LNCaP clone FGC (cell line): Measurements from ENCODE around the gene ACP7.

ENCODE experiments used
- DNase-seq: peaks from one replicate; pipeline ENCODE4 v3.0.0-alpha.2; 2011; ENCODE audit warnings: low read depth
- H3K4me3 ChIP-seq: 2 replicates; pipeline ENCODE4 v1.5.1; 2011; ENCODE audit warnings: mild to moderate bottlenecking, low read depth, low read length, control low read depth
- TF ChIP-seq, protein P1 (sequence below): IDR thresholded peaks from 2 replicates; pipeline ENCODE4 v1.5.1; 2012; ENCODE audit warnings: mild to moderate bottlenecking; ENCODE audit not compliant: control insufficient read depth, insufficient read depth; ENCODE audit errors: extremely low read depth

Gene ACP7

DNA sequence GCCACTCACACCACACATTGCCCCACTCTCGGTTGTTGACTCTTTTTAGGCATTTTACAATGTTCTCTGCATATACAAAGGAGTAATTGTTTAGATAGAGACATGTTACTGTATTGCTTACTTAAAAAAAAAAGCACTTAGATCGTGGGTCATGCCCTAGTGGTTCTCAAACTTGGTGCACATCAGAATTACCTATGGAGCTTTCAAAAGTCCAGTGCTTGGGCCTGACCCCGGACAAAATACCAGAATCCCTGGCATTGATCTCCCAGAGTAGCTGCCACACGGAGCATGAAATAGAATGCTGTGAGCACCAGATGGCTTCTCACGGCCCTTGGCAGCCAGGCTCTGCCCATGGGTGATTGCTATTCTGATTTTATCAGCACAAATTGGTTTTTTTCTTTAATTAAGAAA lies 20.0 kb downstream of the ACP7 start:
- no peak for DNase-seq
- TF ChIP-seq, protein P1, sequence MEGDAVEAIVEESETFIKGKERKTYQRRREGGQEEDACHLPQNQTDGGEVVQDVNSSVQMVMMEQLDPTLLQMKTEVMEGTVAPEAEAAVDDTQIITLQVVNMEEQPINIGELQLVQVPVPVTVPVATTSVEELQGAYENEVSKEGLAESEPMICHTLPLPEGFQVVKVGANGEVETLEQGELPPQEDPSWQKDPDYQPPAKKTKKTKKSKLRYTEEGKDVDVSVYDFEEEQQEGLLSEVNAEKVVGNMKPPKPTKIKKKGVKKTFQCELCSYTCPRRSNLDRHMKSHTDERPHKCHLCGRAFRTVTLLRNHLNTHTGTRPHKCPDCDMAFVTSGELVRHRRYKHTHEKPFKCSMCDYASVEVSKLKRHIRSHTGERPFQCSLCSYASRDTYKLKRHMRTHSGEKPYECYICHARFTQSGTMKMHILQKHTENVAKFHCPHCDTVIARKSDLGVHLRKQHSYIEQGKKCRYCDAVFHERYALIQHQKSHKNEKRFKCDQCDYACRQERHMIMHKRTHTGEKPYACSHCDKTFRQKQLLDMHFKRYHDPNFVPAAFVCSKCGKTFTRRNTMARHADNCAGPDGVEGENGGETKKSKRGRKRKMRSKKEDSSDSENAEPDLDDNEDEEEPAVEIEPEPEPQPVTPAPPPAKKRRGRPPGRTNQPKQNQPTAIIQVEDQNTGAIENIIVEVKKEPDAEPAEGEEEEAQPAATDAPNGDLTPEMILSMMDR: no peak
- no peak overlapping the region for H3K4me3 ChIP-seq

DNA sequence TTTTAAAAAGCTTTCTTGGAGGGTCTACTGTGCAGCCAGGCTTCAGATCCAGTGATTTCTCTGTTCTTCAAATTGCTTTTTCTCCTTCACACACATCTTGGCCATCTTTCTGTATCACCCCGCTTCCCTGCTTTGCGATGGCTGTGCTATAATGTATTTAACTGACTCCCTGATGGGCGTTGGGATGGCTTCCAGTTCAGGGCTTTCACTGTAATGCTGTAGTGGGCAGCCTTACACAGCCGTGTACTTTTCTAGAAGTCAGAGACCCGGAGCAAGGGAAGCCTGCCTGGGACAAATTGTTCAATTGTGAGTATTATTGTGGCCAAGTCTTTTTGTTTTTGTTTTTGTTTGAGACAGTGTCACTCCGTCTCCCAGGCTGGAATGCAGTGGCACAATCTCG lies 22.0 kb downstream of the ACP7 start:
- no peak for DNase-seq
- TF ChIP-seq, protein P1: no peak
- no peak overlapping the region for H3K4me3 ChIP-seq

DNA sequence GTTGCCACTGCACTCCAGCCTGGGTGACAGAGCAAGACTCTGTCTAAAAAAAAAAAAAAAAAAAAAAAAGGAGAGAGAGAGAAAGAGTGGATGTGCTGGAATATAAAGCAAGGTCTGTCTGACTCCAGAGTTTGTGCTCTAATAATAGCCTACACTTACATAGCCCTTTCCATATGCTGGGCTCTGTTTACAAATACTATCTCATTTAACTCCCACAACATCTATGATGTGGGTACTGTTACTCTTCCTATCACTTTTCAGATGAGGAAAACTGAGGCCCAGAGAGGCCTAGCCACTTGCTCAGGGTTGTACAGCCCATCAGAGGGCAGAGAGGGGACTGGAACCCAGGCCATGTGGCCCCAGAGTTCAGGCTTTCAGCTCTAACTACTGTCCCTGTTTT lies 25.5 kb downstream of the ACP7 start:
- TF ChIP-seq, protein P1: no peak
- no peak for DNase-seq
- H3K4me3 ChIP-seq: no peak overlapping the region

DNA sequence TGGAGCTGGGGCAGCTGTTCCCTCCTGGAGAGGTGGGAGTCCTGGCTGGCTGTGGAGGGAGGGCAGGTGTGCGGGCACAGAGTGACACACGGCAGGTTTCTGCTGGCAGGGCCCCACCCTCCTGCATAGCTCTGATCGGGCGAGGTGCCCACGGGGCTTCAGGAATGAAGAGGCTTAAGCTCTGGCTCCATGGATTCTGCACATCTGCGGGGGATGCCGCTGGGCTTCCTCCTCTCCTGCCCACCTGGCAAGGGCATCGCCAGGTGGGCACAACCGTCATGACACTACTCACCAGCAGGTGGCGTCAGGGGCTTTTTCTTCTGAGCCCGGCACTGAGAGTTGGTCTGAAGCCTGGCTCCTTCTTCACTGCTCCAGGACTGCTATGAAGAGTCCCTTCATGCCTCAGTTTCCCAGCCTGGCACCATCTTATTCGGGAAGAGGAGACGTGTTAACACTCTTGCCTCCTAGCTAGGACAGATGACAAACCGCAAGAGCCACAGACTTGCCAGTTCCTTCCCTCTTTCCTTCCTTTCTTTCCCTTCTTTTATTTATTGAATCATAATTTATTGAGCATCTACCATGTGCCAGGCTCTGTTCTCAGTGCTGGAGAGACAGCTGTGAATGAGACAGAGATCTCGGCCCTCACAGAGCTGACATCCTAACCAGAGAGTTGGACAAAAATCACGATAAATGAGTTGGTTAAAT lies 26.2 kb downstream of the ACP7 start:
- H3K4me3 ChIP-seq: no peak overlapping the region
- DNase-seq: no peak
- TF ChIP-seq, protein P1: peak; percentile 78

DNA sequence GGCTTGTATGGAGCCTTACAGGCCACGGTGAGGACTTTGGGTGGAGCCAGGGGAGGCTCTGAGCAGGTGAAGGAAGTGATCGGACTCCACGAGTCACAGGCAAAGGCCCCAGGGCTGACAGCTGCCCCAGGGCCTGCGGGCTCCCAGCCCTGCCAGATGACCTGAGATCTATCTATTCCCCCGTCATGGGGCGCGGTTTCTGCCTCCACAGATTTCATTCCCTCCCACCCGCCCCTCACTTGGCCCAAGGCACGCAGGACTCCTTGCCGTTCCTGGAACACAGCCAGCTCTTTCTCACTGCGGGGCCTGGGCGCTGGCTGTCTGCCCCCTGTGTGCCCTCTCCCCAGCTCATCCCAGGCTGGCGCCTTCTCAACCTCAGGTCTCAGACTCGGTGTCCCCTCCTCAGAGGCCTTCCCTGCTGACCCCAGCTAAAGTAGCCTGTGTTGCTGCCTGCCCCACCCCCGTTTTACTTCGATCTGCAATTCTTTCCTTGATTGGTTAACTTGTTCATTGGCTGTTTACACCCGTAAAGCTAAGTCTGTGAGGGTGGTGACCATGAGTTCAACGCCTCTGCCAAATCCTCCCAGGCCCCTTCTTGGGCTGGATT lies 27.5 kb downstream of the ACP7 start:
- no peak for DNase-seq

DNA sequence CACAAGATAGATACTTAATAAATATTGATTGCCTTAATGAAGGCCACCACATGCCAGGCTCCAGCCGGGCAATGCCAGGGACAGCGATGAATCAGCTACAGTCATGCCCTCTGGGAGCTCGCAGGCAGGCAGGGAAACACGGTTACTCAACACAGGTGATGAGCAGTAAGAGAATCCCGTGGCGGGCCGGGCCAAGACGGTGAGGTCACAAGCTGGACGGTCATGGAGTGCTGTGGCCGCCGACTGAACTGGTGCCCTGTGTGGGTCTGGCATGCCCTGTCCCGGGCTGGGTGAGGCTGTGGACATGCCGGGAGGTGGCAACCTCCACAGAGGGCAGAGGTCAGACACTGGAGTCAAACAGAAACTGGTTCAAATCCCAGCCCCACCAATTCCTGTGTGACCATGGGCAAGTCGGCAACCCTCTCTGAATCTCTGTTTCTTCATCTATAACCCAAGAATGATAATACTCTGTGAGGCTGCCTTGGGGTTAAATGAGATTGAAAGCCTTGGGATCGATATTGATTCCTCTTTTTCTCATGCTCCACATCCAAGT lies 28.2 kb downstream of the ACP7 start:
- TF ChIP-seq, protein P1: no peak
- no peak overlapping the region for H3K4me3 ChIP-seq
- no peak for DNase-seq

More for the DNA sequence above, 27.5 kb downstream of the ACP7 start:
- no peak overlapping the region for H3K4me3 ChIP-seq
- TF ChIP-seq, protein P1: no peak
